Activated CD4-positive, CD25-positive, alpha-beta regulatory T cell (primary cell): Measurements from ENCODE around the gene CTCF.
A peak's percentile ranks its signal among the peaks of the same experiment; 100 is the strongest.

Experiments used
- DNase-seq, 4 experiments: peaks; one replicate each; lab custom pipeline; 2025; lab: John Stamatoyannopoulos, UW

CTCF gene

DNA sequence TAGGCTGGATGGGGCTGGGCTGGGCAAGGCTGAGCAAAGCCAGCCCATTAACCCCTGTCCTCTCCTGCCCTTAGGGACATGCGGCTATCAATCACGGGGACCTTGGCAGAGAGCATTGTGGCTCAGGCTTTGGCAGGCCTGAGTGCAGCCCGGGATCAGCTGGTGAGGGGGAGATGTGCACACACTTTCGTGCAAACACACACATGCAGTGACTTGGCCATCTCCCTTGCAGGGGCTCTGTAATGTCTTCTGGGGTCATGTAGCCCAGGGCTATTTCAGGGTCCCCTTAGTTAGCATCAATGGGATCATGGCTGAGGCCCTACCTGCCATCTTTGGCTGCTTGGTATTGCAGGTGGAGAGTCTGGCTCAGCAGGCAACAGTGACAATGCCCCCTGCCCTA is 89.5 kb downstream of the CTCF start:
- DNase-seq: no peak

- DNase-seq: no peak
Observed at GRCh38 chr16:67652578-67653127, 90.3 kb downstream of the CTCF start.

DNA sequence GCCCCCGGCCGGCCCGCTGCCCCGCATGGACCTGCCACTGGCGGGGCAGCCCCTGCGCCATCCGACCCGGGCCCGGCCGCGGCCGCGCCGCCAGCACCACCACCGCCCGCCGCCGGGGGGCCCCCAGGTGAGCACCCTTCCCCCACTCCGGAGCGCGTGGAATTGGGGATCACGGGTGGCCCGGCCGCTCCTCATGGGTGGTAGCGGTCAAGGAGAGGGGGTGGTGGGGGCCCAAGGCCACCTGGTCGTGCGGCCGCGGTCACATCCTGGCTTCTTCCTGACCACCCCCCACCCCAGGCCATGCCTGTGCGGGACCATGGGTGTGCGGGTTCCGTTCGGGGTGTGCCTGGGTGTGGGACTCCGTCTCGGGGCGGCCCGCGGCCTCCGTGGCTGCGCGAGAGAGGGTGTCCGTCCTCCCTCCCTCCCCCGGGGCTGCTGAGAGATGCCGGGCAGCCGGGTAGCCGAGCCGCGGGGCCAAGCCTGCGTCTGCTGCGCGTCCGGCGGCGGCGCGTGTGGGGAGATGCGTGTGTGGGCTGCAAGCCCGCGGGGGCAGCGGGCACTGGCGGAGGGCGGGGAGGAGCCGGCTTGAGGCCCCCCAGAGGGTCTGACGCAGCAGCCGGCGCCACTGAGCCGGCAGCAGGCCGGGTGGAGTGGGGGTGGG is 90.9 kb downstream of the CTCF start:
- no peak for DNase-seq

GRCh38 chr16:67653789-67654402 is 91.6 kb downstream of the CTCF start:
- no peak for DNase-seq

- DNase-seq: no peak
Observed at GRCh38 chr16:67654403-67654911, 92.1 kb downstream of the CTCF start.

- DNase-seq: no peak
Observed at GRCh38 chr16:67655363-67655762, 93.0 kb downstream of the CTCF start.

DNA sequence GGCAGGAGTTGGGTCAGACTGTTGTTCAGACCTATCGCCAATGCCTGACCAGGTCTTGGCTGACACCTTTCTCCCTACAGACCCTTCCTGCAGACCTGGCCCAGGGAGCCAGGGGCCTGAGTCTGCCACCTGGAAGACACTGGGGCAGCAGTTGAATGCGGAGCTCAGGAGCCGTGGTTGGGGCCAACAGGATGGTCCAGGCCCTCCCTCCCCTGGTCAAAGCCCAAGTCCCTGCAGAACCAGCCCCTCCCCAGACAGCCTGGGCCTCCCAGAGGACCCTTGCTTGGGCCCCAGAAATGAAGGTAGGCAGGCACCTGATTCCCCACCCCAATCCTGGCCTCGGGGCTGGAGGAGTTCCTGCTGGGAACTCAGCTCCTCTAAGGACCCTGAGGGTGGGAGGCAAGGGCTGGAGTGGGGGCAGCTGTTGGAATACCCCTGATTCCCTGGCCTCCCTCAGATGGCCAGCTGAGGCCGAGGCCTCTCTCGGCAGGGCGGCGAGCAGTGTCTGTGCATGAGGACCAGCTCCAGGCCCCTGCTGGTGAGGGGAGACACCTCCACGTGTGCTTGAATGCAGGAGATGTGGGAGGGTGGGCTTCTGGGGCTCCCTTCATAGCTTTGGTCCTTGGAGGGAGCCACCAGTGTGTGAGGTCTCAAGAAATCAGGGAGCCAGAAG is 94.2 kb downstream of the CTCF start:
- no peak for DNase-seq

DNA sequence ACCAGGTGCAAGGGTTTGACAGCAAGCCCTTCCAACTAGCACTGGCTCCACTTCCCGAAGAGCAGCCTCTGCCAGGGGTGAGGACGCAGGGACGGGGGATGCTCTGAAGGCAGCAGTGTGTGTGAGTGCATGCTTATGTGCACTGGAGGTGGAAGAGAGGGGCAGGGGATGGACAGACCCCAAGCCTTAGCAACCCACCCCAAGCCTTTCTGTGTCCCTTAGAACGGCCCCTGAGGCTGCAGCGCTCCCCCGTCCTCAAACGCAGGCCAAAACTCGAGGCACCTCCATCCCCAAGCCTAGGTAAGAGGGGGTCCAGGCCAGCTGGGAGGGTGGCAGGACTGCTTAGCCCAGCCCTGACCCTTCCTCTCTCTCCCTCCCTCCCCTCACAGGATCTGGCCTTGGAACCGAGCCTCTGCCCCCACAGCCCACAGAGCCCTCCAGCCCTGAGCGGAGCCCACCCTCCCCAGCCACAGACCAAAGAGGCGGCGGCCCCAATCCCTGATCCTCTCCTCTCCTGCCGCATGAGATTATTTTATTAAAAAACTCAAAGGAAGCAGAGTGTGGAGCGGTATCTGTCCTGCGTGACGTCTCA is 94.8 kb downstream of the CTCF start:
- DNase-seq: no peak

DNA sequence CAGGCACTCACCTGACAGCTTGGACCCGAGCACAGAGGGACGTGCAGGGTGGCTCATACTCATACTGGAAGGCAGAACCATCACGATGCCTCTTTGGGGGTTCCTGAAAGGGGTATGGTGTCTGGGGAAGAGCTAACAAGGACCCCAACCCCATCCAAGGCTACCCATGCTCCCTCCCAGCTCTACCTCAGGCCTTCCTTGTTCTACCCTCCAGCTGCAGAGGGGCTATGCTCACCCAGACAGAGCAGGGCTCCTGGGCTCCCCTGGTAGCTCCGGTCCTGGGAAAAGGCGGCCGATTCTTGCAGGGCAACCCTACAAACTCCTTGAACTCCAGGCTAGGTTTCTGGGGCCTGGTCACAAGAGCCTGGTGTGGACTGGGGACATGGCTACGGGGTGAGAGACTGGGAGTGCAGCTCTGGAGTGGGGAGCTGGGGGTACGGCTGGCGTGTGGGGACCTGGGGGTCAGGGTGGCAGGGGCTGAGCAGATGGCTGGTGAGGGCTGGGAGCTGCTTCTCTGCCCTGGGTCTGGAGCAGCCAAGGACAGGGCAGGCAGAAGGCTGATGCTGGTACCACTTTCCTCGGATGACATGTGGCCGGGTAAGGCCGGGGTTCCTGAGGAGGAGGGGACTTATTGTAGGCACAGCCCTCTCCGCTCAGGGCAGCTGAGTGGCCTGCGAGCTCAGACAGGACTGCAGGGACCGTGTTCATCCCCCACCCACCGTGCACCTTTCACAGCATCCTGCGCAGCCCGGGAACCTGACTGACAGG is 95.6 kb downstream of the CTCF start:
- DNase-seq: no peak

GRCh38 chr16:67658849-67659674 is 96.7 kb downstream of the CTCF start:
- DNase-seq: no peak

DNA sequence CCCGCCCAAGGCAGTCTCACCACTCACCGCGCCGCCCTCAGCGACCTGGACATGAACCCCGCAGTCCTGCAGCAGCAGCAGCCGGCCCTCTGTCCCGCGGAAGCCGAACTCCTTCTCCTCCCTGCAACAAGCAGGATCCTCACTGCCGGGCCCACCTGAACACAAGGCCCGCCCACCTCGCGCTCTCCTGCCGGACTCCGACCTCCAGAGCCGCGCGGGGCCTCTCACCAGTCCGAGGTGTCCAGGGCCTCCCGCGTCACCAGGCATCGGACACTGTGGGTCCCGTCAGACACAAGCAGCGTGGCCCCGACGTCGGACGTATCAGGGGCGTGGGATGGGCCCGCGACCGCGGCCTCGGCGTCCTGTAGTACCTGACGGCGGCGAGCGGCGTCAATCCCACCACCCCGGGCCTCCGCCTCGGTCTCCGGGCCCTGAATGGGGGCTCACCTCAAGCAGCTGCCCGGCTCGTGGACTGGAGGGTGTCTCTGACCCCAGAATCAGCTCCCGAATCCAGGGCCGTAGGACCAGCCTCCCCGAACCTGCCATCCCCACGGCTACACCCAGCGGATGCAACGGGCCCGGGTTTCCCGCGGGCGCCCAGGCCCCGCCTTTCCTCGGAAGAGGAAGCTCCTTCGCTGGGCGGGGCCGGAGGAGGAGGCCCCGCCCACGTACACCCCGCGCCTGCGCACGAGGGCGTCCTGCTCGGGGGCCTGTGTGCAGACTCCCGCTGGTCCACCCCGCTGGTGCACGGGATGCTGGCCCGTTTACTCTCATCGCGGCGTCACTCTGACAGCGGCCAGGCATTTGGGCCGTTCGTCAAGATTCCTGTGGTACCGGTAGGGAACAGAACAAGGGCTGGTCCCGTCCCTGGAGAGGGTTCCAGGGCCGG is 97.6 kb downstream of the CTCF start, which contains the start of gene ACD:
ACD (minus strand) TSS at position 586 of the 889 bp plus-strand sequence; CDS start at position 546, 40 bp downstream.
- DNase-seq: peak; percentile 86 to 89 (median 89)

DNA sequence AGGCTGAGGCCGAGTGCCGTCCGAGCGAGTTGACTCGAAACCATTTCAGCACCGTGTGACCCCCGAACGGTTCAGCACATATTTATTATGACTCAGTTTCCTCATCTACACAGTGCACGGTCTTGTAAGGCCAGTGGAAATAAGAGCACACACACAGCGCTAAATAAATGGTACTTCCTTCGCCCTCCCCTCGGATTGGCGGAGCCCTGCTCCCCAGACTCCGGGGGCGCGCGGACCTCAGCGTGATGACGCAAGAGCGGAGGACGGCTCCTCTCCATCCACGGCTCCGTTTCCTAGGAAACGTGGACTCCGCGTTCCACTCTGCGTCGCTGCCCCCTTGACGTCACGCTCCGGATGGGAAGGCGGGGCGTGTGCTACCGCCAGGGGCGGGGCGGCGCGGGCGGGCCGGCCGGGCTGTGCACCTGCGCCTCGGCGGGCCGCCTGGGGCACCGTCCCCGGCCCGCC is 98.3 kb downstream of the CTCF start, which contains the start of gene PARD6A:
PARD6A (plus strand) TSS at position 397 of the 465 bp plus-strand sequence. CDS start 79 bp downstream, outside the sequence.
- DNase-seq: peak; percentile 73 to 89 (median 86)

GRCh38 chr16:67661101-67661761 is 98.9 kb downstream of the CTCF start:
- DNase-seq: no peak

DNA sequence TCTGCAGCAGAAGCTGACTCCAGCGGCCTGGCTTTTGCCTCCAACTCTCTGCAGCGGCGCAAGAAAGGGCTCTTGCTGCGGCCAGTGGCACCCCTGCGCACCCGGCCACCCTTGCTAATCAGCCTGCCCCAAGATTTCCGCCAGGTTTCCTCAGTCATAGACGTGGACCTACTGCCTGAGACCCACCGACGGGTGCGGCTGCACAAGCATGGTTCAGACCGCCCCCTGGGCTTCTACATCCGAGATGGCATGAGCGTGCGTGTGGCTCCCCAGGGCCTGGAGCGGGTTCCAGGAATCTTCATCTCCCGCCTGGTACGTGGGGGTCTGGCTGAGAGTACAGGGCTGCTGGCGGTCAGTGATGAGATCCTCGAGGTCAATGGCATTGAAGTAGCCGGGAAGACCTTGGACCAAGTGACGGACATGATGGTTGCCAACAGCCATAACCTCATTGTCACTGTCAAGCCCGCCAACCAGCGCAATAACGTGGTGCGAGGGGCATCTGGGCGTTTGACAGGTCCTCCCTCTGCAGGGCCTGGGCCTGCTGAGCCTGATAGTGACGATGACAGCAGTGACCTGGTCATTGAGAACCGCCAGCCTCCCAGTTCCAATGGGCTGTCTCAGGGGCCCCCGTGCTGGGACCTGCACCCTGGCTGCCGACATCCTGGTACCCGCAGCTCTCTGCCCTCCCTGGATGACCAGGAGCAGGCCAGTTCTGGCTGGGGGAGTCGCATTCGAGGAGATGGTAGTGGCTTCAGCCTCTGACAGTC is 99.7 kb downstream of the CTCF start:
- no peak for DNase-seq

- no peak for DNase-seq
Observed at GRCh38 chr16:67662653-67663010, 100.3 kb downstream of the CTCF start.

- no peak for DNase-seq
Observed at GRCh38 chr16:67663151-67663876, 101.0 kb downstream of the CTCF start.

DNA sequence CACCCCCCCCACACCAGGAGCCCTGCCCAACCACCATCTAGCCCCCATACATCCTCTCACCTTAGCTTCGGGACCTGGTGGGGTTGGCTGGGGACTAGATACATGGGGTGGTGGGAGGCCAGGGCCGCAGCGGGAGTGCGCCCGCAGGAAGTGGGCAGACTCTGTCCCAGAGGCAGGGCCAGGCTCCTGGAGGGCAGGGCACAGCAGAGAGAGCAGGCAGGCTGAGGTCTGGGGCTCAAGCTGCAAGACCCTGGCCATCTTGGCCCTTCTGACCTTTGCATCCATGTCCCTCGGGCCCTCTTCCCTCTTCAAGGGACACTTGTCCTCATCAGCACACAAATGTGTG is 101.5 kb downstream of the CTCF start:
- DNase-seq: no peak

- no peak for DNase-seq
Observed at GRCh38 chr16:67664258-67664657, 101.9 kb downstream of the CTCF start.
